HG03469 (cell line): ENCODE measurements around the gene SEC22C.
"Not testable (repeated sequence)": the region's sequence is repeated elsewhere in the genome, so short reads cannot be mapped to it uniquely, and the experiment has no call there.

ENCODE experiments used
- ATAC-seq: cut with Tn5 transposase; IDR thresholded peaks from one replicate; pipeline ENCODE4 v1.9.1; 2021; ENCODE audit warnings: mild to moderate bottlenecking, moderate library complexity, moderate number of reproducible peaks; ENCODE audit not compliant: unreplicated experiment

SEC22C gene

DNA sequence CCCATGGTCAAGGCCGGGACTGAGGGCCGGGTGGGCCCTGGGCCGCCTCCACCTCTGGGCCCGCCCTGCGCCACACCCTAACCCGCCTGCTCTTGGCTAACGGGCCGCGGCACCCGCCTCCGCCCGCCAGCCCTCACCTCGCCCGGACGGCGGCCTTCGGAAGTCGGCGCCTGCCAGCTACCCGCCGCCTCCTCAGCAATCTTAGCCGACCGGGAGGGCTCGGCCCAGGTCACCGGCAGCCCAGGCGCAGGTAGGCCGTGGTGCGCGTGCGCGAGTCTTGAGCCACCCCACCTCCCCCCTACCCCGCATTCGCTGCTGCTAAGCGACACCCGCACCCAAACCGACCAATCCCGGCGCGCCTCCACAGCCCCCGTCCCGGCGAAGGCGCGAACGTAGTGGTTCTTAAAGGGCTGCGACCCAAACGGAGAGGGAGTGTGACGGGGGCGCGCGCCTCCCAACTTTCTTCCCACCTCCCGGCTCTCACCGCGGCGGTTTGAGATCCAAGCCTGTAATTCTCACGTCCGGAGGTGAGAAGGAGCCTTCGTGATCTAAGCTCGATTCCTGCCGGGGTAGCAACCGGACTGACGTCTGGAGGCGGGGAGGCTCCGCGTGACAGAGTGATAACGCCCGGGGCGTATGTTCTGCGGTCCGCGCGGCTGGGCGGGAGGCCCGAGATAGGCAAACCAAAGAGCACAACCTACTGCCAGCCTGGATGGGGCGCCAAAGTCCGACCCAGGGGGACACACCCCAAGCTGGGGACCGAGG is at the start of gene SEC22C:
TSS of gene SEC22C (minus strand) at position 259 of the 765 bp plus-strand sequence. CDS start 12,921 bp downstream, outside the sequence.
- ATAC-seq = peak; percentile 66

GRCh38 chr3:42613462-42613861 is 31.7 kb upstream of the SEC22C start:
- ATAC-seq = no peak

DNA sequence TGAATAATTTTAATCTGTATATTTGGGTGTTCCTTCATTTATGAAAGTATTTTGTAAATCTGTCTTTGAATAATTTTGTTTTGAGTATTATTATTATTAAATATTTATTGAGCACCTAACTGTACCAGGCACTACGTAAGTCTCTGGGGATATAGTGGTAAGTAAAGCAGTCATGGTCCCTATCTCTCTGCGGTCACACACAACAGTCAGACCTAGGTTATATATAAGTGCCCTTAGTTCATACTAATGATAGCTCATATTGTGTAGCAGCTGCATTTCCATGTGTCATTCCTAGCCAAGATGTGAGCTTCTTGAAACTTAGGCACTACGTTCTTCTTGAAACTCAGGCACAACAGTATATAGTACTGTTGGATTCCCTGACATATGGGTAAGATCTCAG is 31.2 kb upstream of the SEC22C start:
- no peak for ATAC-seq

DNA sequence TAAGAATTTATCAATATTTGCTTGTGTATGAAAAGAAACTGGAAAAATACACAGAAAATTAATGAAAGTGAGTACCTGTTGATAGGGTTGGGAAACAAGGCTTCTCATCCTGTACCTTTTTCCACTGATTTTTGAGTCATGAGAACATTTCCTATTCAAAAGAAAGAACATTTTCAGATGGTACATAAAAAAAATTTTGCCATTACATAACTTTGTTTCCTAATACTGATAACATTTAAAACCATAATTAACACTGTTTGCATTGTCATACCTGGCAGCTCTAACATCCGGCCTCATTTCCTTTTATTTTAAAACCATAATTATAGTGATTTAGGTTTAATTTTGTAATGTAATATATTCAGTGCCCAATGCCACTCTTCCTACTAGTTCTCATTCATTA is 30.4 kb upstream of the SEC22C start:
- no peak for ATAC-seq

- no peak for ATAC-seq
Measured at GRCh38 chr3:42610976-42611375, 29.2 kb upstream of the SEC22C start.

DNA sequence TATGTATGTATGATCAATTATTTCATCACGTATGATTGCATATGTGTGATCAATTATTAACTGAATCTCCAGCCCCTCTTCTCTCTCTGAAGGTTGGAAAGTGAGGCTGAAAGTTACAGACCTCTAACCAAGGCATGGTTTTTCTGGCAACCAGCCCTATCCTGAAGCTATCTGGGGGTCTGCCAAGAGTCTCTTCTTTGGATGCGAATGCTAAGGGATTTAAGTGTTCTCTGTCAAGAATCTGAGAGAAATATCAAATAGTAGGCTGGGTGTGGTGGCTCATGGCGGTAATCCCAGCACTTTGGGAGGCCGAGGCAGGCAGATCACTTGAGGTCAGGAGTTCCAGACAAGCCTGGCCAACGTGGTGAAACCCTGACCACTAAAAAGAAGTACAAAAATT is 26.8 kb upstream of the SEC22C start:
- ATAC-seq = no peak

DNA sequence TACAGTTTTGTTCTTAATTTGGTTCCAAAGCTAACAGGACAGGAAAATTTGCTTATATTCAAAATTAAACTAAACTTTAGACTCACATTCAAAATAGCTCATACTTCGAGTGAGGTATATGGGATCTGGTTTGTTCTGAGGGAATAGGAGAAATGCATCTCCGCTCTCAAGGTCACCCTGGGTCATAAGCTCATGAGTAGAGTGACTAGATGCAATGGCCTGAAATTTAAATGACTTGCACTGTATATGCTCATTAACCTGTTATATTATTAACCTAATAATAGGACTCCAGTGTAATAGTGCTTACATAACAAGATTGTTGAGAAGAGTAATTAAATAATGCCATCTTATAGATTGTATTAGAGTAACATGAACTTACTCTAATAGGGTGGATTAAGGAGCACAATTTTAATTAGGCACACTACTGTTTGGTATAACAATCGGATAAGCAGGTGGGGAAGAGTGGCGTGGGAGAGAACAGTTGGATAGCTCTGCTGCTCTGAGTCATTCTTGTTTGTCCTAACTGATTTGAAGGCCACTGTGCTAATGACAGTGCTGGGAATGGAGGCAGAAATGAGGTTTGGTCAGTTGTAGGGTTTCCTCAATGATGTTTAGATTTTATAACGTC is 23.9 kb upstream of the SEC22C start:
- ATAC-seq = no peak

- ATAC-seq = no peak
Measured at GRCh38 chr3:42602961-42603360, 21.2 kb upstream of the SEC22C start.

DNA sequence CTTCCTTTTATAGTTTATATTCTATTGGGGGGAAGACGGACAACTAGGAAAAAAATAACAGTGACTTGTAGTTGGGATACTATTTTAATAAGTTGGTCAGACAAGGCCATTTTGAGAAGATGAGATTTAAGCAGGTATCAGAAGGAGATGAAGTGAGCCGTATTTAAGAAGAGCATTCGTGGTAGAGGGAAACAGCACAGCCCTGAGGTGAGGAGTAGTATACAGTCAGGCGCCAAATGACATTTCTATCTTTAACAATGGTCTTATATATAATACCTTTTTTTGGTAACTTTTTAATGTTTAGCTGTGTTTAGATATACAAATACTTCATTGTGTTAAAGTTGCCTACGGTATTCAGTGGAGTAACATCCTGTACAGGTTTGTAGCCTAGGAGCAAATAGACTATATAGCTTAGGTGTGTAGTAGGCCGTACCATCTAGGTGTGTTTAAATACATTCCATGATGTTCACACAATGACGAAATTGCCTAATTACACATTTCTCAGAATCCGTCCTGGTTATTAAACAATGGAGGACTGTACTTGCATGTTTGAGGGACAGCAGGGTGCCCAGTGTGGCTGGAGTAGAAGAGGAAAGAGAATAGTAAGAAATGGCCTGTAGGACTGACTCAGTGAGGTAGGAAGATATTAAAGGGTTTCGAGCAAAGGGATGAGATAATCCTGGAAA is 20.3 kb upstream of the SEC22C start:
- no peak for ATAC-seq

GRCh38 chr3:42600958-42601675 is 19.4 kb upstream of the SEC22C start:
- ATAC-seq = peak; percentile 14

DNA sequence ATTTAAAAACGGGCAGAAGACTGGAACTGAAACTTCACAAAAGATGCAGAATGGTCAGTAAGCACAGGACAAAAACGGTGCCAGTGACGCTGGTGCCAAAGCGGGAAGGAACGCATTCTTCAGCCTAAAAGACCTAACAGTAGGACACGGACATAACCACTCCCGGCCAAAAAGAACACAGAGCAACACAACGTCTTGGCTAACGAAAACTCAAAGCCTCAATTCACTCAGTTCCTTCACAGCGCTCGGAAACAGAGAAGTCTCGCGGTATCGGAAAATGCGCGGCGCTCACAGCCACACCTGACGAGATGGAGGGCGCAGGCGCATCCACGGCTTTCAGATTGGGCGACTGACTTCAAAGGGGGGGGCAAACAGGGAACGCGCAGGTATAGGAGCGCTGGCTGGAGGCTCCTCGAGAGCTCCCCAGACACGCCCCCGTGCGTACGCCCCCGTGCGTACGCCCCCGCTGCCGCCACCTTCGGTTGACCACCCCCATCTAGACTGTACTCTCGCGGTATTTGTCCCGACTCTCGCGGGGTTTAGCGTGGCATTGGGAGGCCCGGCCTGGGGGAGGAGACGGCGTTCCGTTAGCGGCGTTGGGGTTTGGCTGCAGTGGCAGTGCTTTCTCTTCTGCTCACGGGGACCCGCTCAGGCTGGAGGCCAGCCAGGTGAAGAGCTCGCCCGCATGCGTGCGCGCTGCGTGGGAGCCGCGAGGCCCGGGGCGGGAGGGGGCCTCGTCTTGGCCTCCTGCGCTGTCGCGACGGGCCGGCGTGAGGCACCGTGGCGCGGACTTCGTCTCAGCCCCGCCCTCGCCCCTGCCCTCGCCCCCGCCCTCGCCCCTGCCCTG is 18.6 kb upstream of the SEC22C start, which contains the start of gene NKTR:
TSS of gene NKTR (plus strand) at position 576 of the 847 bp plus-strand sequence. CDS start 321 bp downstream, outside the sequence.
- ATAC-seq = peak; percentile 73

DNA sequence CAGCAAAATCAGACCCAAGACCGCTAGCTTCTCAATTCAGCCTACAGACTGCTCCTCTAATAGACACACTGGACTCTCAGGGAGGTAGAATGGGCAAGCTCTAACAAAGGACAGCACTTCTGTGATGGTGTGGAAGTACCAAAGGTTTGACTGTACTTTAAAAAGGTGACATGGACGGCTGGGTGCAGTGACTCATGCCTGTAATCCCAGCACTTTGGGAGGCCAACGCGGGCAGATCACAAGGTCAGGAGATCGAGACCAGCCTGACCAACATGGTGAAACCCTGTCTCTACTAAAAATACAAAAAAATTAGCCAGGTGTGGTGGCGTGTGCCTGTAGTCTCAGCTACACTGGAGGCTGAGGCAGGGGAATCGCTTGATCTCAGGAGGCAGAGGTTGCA is 15.3 kb upstream of the SEC22C start:
- not testable (repeated sequence) for ATAC-seq

DNA sequence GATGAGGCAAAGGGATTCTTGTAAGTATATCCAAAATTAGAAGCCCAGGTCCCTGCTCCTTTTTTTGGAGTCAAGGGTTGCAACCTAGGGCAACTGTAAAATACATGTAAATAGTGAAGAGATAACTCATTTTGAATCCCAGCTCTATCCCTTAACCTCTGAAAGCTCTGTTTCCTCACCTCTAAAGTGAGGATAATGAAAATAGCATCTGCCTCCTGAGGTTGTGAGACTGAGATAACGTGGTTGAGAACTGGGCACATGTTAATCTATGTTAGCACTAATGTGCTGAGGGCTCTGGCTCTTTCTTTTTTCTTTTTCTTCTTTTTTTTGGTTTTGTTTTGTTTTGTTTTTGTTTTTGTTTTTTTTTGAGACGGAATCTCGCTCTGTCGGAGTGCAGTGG is 13.9 kb upstream of the SEC22C start:
- no peak for ATAC-seq

- ATAC-seq = no peak
Measured at GRCh38 chr3:42593635-42594034, 11.9 kb upstream of the SEC22C start.

- no peak for ATAC-seq
Measured at GRCh38 chr3:42591811-42592210, 10.0 kb upstream of the SEC22C start.

- no peak for ATAC-seq
Measured at GRCh38 chr3:42590989-42591756, 9.4 kb upstream of the SEC22C start.

DNA sequence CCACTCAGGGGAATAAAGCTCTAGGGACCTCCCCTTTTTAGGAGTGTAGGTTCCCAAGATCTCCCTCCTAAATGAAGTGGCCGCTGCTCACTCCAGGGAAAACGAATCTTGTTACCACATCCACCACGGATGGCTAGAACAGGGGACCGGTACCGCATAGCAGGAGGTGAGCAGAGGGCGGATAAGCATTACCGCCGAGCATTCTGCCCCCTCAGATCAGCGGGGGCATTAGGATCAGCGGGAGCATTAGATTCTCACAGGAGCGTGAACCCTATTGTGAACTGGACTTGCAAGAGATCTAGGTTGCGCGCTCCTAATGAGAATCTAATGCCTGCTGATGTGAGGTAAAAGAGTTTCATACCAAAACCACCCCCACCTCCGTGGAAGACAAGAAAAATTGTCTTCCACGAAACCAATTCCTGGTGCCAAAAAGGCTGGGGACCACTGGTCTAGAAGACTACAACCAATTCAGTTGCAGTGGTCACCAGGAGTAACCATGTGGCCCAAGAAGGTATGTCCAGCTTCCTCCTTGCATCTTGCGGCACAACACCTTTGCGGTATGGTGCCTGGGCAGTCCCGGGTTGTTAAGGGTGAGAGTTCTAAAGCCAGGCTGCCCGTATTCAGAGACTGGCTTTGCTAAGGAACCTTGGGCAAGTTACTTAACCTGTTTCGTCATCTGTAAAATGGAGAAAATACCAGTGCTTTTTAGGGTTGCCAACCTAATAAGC is 7.8 kb upstream of the SEC22C start:
- ATAC-seq = no peak

- no peak for ATAC-seq
Measured at GRCh38 chr3:42588625-42589024, 6.9 kb upstream of the SEC22C start.
